GM13976 (cell line): ENCODE results near the gene MEGF11.

ENCODE experiments used
- DNase-seq: peaks from one replicate; pipeline ENCODE4 v3.0.0; 2012; ENCODE audit warnings: low spot score
- CTCF ChIP-seq: IDR thresholded peaks from 2 replicates; pipeline ENCODE4 v1.5.1; 2012; ENCODE audit warnings: borderline replicate concordance, mild to moderate bottlenecking; ENCODE audit not compliant: insufficient read depth; ENCODE audit errors: extremely low read depth, missing control alignments, control extremely low read depth
- in situ Hi-C: fragments of 300-500 bp; cut with MboI; formaldehyde crosslinking; loops from one replicate; pipeline ENCODE4 v1.12.0; 2022; ENCODE audit warnings: low sequenced_read_pairs, mixed read lengths, inconsistent platforms; ENCODE audit not compliant: unreplicated experiment

The MEGF11 gene

GRCh38 chr15:65963358-65963757 lies 290.2 kb downstream of the MEGF11 start:
- in situ Hi-C loops = no loop called here
- no peak for TF ChIP-seq CTCF
- no peak for DNase-seq

- TF ChIP-seq CTCF = no peak
- in situ Hi-C loops = no loop called here
- no peak for DNase-seq
These were observed 291.4 kb downstream of the MEGF11 start for GRCh38 chr15:65962187-65962586.

GRCh38 chr15:65960586-65960985 lies 293.0 kb downstream of the MEGF11 start:
- TF ChIP-seq CTCF = no peak
- in situ Hi-C loops = no loop called here
- DNase-seq = no peak

- no peak for DNase-seq
- in situ Hi-C loops = no loop called here
- TF ChIP-seq CTCF = no peak
These were observed 294.7 kb downstream of the MEGF11 start for GRCh38 chr15:65958835-65959234.

GRCh38 chr15:65957451-65957850 lies 296.1 kb downstream of the MEGF11 start:
- DNase-seq = no peak
- TF ChIP-seq CTCF = no peak
- in situ Hi-C loops = no loop called here

GRCh38 chr15:65956899-65957298 lies 296.7 kb downstream of the MEGF11 start:
- in situ Hi-C loops = no loop called here
- no peak for DNase-seq
- TF ChIP-seq CTCF = no peak

- DNase-seq = no peak
- in situ Hi-C loops = no loop called here
These were observed 297.2 kb downstream of the MEGF11 start for GRCh38 chr15:65956307-65956706.

More at GRCh38 chr15:65956307-65956706, 297.2 kb downstream of the MEGF11 start:
- TF ChIP-seq CTCF = no peak
